Transverse colon (tissue), 4 donors: ENCODE measurements around the gene GRIA2. TPM values are rescaled to one million over a fixed set of nuclear protein-coding genes. Genes with fewer than 3 reads are reported as not detected.

Source experiments
- DNase-seq: peaks from one replicate; pipeline ENCODE4 v3.0.0-alpha.2; 2019
- H3K27ac ChIP-seq, 4 donors: fragments of 200-600 bp; sonication (generic); 2 replicates each; pipeline ENCODE4 v1.5.1; 2016 to 2018; ENCODE audit warnings: inconsistent platforms in 4 of 4
- H3K27me3 ChIP-seq: fragments of 200-600 bp; sonication (generic); 2 replicates; pipeline ENCODE4 v1.5.1; 2017; ENCODE audit warnings: inconsistent platforms
- H3K36me3 ChIP-seq, 4 donors: fragments of 200-600 bp; sonication (generic); 2 replicates each; pipeline ENCODE4 v1.5.1; 2017 to 2019; ENCODE audit warnings: inconsistent platforms in 4 of 4
- H3K4me1 ChIP-seq, 4 donors: fragments of 200-600 bp; sonication (generic); 2 replicates each; pipeline ENCODE4 v1.5.1; 2017 to 2020; ENCODE audit warnings: inconsistent platforms in 4 of 4
- H3K4me3 ChIP-seq, 4 donors: fragments of 200-600 bp; sonication (generic); 1 replicate in 1 of 4; 2 replicates in 3 of 4; pipeline versions ENCODE4 v1.5.1 to v1.6.1; 2017 to 2019; ENCODE audit warnings: inconsistent platforms in 4 of 4
- H3K9me3 ChIP-seq, 2 donors: fragments of 200-600 bp; sonication (generic); 2 replicates each; pipeline ENCODE4 v1.5.1; 2017 to 2019; ENCODE audit warnings: inconsistent platforms in 2 of 2
- CTCF ChIP-seq, 5 experiments: fragments of 200-600 bp in 3 of 5; fragments of 450-650 bp in 2 of 5; sonication (generic) in 3 of 5; IDR thresholded peaks; 1 replicate in 2 of 5; 2 replicates in 3 of 5; pipeline ENCODE4 v1.5.1; 2016 to 2017; ENCODE audit warnings: antibody characterized with exemption in 5 of 5, inconsistent platforms in 3 of 5, mild to moderate bottlenecking in 2 of 5, moderate library complexity in 1 of 5
- EP300 ChIP-seq: sonication (generic); formaldehyde crosslinking; IDR thresholded peaks from one replicate; pipeline ENCODE4 v1.6.1; 2017; ENCODE audit warnings: antibody characterized with exemption, low read depth
- POLR2A ChIP-seq: fragments of 450-650 bp; IDR thresholded peaks from one replicate; pipeline ENCODE4 v1.6.1; 2016; ENCODE audit warnings: antibody characterized with exemption, mild to moderate bottlenecking, moderate library complexity
- POLR2AphosphoS5 ChIP-seq, 3 donors: sonication (generic); formaldehyde crosslinking; IDR thresholded peaks; one replicate each; pipeline ENCODE4 v1.6.1; 2016; ENCODE audit warnings: antibody characterized with exemption in 3 of 3
- WGBS, 2 donors: methylation state at CpG; one replicate each; pipeline ENCODE4 v1.1.5; 2018; ENCODE audit warnings: low coverage in 1 of 2; 5-methylcytosine and 5-hydroxymethylcytosine counted together
- in situ Hi-C, 4 donors: fragments of 200-750 bp; cut with MboI; loops; one replicate each; pipeline versions ENCODE4 v1.15.0 to v1.15.1; 2017; ENCODE audit warnings: low sequenced_read_pairs in 3 of 4, low pct_ligation_motif_present in 1 of 4, low pct_unique_long_range_greater_than_20kb in 1 of 4
- intact Hi-C: fragments of 100-400 bp; cut with DNase I; formaldehyde crosslinking; loops from one replicate; pipeline ENCODE4 v1.15.1; 2023; ENCODE audit warnings: low total_unique reads
- total RNA-seq, 4 donors: library from RNA; depleted of rRNA; stranded (reverse); fragments of >200 nt; gene quantifications; one replicate each; pipeline ENCODE4 v1.1.0, GENCODE V29; 2016

Gene GRIA2
- total RNA-seq, 4 donors from 2014 or later: 0.14 to 10.1 TPM; not detected in 2

- no peaks in the 10 kb centered on the region for H3K36me3 ChIP-seq
- no peaks in the 10 kb centered on the region for H3K4me1 ChIP-seq
- H3K9me3 ChIP-seq: no peaks in the 10 kb centered on the region
- WGBS, 2 donors: 41 to 64% methylated on average over 1 of the region's 1 CpG
- H3K27ac ChIP-seq: no peak overlapping the region
- TF ChIP-seq EP300 (no peak), POLR2AphosphoS5 (IDR thresholded peaks at IDR 0.05) (no peak), POLR2A (no peak), CTCF (IDR thresholded peaks at IDR 0.05) (no peak)
- intact Hi-C loops (no loop called here), in situ Hi-C loops (no loop called here)
- H3K4me3 ChIP-seq: no peak overlapping the region
- DNase-seq: no peak
- no peaks in the 10 kb centered on the region for H3K27me3 ChIP-seq
Measured at GRCh38 chr4:157315968-157316367, 95.4 kb downstream of the GRIA2 start.

GRCh38 chr4:157320092-157320491 lies 99.6 kb downstream of the GRIA2 start:
- in situ Hi-C loops: no loop called here
- no peak for TF ChIP-seq EP300
- no peak for TF ChIP-seq CTCF (IDR thresholded peaks at IDR 0.05)
- TF ChIP-seq POLR2AphosphoS5 (IDR thresholded peaks at IDR 0.05): no peak
- TF ChIP-seq POLR2A: no peak
- Histone ChIP-seq H3K27ac (no peak overlapping the region), H3K9me3 (no peaks in the 10 kb centered on the region), H3K4me1 (no peaks in the 10 kb centered on the region), H3K4me3 (no peak overlapping the region), H3K27me3 (no peaks in the 10 kb centered on the region), H3K36me3 (no peaks in the 10 kb centered on the region)
- WGBS, 2 donors: 69 to 80% methylated on average over 2 of the region's 2 CpGs
- intact Hi-C loops: no loop called here
- DNase-seq: no peak

GRCh38 chr4:157327666-157328065 lies 107.1 kb downstream of the GRIA2 start:
- no peaks in the 10 kb centered on the region for H3K9me3 ChIP-seq
- WGBS, 2 donors: 74 to 80% methylated on average over 2 of the region's 2 CpGs
- DNase-seq: no peak
- H3K4me1 ChIP-seq: no peaks in the 10 kb centered on the region
- H3K27ac ChIP-seq: no peak overlapping the region
- intact Hi-C loops (no loop called here), in situ Hi-C loops (no loop called here)
- no peaks in the 10 kb centered on the region for H3K27me3 ChIP-seq
- TF ChIP-seq CTCF (IDR thresholded peaks at IDR 0.05) (no peak), POLR2AphosphoS5 (IDR thresholded peaks at IDR 0.05) (no peak), POLR2A (no peak), EP300 (no peak)
- no peak overlapping the region for H3K4me3 ChIP-seq
- H3K36me3 ChIP-seq: no peaks in the 10 kb centered on the region

- Histone ChIP-seq H3K36me3 (no peaks in the 10 kb centered on the region), H3K27me3 (no peaks in the 10 kb centered on the region), H3K4me1 (no peaks in the 10 kb centered on the region), H3K4me3 (no peak overlapping the region), H3K9me3 (no peaks in the 10 kb centered on the region), H3K27ac (no peak overlapping the region)
- no peak for DNase-seq
- intact Hi-C loops: no loop called here
- no peak for TF ChIP-seq CTCF (IDR thresholded peaks at IDR 0.05)
- no peak for TF ChIP-seq EP300
- no peak for TF ChIP-seq POLR2A
- no peak for TF ChIP-seq POLR2AphosphoS5 (IDR thresholded peaks at IDR 0.05)
- WGBS, 2 donors: 75 to 80% methylated on average over 1 of the region's 1 CpG
- in situ Hi-C loops: no loop called here
Measured at GRCh38 chr4:157357887-157358286, 137.4 kb downstream of the GRIA2 start.
